ENCODE data around the gene ENTREP3.

DNA sequence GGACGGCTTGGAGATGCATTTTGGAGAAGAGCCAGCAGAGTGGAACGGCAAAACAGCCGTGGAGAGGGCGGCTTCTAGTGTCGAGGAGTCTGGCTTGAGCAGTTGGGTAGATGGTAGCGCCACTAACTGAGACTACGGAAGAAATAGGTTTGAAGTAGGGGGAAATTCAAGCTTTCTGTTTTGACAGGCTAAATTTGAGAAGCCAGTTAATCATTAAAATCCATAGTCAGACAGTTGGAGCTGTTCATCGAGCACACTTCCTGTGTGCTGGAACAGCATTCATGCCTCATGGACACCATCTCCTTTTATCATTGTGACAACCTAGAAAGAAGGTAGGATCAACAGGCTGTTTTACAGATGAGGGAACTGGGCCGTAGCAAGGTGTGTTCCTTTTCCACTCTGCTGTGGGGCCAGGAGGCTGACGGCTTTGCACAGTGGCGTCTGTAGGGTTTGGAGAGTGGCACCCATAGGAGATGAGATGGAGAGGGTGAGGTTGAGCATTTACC, 49.3 kb upstream of the ENTREP3 start:
- TF ChIP-seq, protein P1, sequence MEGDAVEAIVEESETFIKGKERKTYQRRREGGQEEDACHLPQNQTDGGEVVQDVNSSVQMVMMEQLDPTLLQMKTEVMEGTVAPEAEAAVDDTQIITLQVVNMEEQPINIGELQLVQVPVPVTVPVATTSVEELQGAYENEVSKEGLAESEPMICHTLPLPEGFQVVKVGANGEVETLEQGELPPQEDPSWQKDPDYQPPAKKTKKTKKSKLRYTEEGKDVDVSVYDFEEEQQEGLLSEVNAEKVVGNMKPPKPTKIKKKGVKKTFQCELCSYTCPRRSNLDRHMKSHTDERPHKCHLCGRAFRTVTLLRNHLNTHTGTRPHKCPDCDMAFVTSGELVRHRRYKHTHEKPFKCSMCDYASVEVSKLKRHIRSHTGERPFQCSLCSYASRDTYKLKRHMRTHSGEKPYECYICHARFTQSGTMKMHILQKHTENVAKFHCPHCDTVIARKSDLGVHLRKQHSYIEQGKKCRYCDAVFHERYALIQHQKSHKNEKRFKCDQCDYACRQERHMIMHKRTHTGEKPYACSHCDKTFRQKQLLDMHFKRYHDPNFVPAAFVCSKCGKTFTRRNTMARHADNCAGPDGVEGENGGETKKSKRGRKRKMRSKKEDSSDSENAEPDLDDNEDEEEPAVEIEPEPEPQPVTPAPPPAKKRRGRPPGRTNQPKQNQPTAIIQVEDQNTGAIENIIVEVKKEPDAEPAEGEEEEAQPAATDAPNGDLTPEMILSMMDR (IDR thresholded peaks at IDR 0.05), result no peak
- no peak for TF ChIP-seq POLR2A (IDR thresholded peaks at IDR 0.05)
